HG03280 (cell line): ENCODE results near the gene TEX51.

Source experiments
- ATAC-seq: cut with Tn5 transposase; IDR thresholded peaks from one replicate; pipeline ENCODE4 v1.9.1; 2021; ENCODE audit warnings: mild to moderate bottlenecking, moderate library complexity; ENCODE audit not compliant: unreplicated experiment

Gene TEX51

DNA sequence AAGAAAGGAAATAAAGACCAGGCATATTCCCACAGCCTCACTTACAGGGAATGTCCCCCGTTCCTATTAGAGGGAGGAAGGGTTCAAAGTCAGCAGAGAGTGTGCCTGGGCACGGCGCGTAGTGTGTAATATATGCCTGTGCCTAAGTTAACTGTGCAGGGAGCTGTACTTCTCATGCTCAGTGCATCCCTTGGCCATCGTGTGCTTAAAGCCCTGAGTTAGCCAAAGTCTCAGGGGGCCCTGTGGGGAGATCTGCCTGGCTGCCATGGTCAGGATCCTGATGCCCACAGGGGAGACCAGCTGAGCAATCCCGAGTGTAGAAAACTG, 48.4 kb downstream of the TEX51 start:
- ATAC-seq, result no peak

DNA sequence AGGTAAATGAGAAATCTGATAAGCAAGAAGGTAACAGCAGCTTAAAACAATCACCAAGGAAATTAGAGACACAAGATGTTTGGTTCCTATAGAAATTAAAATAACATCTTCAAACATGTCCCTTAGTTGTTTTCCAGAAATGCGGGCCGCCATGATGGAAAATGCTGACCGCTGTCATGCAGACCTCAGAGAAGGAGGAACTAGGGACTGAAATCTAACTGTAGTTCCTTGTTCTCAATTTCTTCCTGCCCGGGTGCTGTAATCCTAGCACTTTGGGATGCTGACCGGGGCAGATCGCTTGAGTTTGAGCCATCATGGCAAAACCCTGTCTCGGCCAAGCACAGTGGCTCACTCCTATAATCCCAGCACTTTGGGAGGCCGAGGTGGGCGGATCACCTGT, 51.1 kb downstream of the TEX51 start:
- ATAC-seq, result no peak

DNA sequence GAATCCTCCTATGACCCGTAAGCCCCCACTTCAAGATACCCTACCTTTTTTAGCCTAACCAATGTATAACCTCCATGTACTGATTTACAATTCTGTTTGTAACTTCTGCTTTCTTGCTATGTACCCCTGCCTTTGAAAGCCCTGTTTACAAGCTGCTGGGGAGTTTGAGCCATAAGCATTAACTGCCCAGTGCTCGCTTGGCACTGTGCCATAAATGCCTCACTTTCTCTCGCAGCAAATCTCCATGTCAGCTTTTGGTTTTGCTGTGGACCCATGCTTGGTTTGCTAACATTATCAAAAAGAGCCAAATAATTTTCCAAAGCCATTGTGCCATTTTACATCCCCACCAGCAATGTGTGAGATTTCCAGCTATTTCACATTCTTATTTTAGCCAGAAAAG, 51.8 kb downstream of the TEX51 start:
- ATAC-seq, result no peak
